Gastroesophageal sphincter (tissue), 4 donors: ENCODE results near the gene TOMM22. TPM values are rescaled to one million over a fixed set of nuclear protein-coding genes. Genes with fewer than 3 reads are reported as not detected.

Experiments used
- ATAC-seq: fragments of 150-250 bp; one replicate; pipeline ENCODE4 v1.9.1; 2016; ENCODE audit warnings: mild to moderate bottlenecking, moderate library complexity
- H3K27ac ChIP-seq, 4 donors: fragments of 200-600 bp; sonication (generic) in 3 of 4; 1 replicate in 3 of 4; 2 replicates in 1 of 4; pipeline ENCODE4 v1.5.1; 2016 to 2019
- H3K27me3 ChIP-seq: fragments of 200-600 bp; sonication (generic); one replicate; pipeline ENCODE4 v1.5.1; 2019
- H3K36me3 ChIP-seq, 2 donors: fragments of 200-600 bp; sonication (generic); one replicate each; pipeline ENCODE4 v1.5.1; 2019; ENCODE audit warnings: control low read depth in 1 of 2
- H3K4me1 ChIP-seq, 3 donors: fragments of 200-600 bp; sonication (generic); 1 replicate in 2 of 3; 2 replicates in 1 of 3; pipeline ENCODE4 v1.5.1; 2016 to 2019; ENCODE audit warnings: control low read depth in 2 of 3
- H3K4me3 ChIP-seq, 2 donors: fragments of 200-600 bp; sonication (generic); one replicate each; pipeline ENCODE4 v1.5.1; 2019; ENCODE audit warnings: mild to moderate bottlenecking in 1 of 2, moderate library complexity in 1 of 2
- H3K9me3 ChIP-seq, 3 donors: fragments of 200-600 bp; sonication (generic); one replicate each; pipeline ENCODE4 v1.5.1; 2017 to 2019; ENCODE audit warnings: control low read depth in 2 of 3
- CTCF ChIP-seq, 4 experiments: fragments of 200-600 bp in 2 of 4; fragments of 450-650 bp in 2 of 4; sonication (generic) in 1 of 4; IDR thresholded peaks; one replicate each; pipeline ENCODE4 v1.5.1; 2017 to 2019; ENCODE audit warnings: antibody characterized with exemption in 4 of 4, mild to moderate bottlenecking in 2 of 4, moderate library complexity in 2 of 4
- EP300 ChIP-seq: sonication (generic); formaldehyde crosslinking; IDR thresholded peaks from one replicate; pipeline ENCODE4 v1.6.1; 2017; ENCODE audit warnings: antibody characterized with exemption, mild to moderate bottlenecking
- POLR2A ChIP-seq, 2 donors: fragments of 450-650 bp; IDR thresholded peaks; one replicate each; pipeline ENCODE4 v1.6.1; 2017; ENCODE audit warnings: antibody characterized with exemption in 2 of 2, mild to moderate bottlenecking in 2 of 2, moderate library complexity in 1 of 2
- POLR2AphosphoS5 ChIP-seq: sonication (generic); formaldehyde crosslinking; IDR thresholded peaks from one replicate; pipeline ENCODE4 v1.6.1; 2017; ENCODE audit warnings: antibody characterized with exemption
- WGBS, 2 donors: methylation state at CpG; one replicate each; pipeline ENCODE4 v1.1.5; 2018; ENCODE audit warnings: low coverage in 1 of 2; 5-methylcytosine and 5-hydroxymethylcytosine counted together
- total RNA-seq, 4 donors: library from RNA; depleted of rRNA; stranded (reverse); fragments of >200 nt; gene quantifications; one replicate each; pipeline ENCODE4 v1.1.0, GENCODE V29; 2016

Gene TOMM22
- total RNA-seq, 4 donors from 2014 or later: 29.6 to 41.2 (median 32.2) TPM

- Histone ChIP-seq H3K4me1 (peaks cover 6 to 54% (median 14%) of the 10 kb centered on the region in 3 donors), H3K27ac (peak overlapping the region; percentile 75 to 100 (median 86))
These were observed 23.0 kb downstream of the TOMM22 start for GRCh38 chr22:38704654-38705234.

DNA sequence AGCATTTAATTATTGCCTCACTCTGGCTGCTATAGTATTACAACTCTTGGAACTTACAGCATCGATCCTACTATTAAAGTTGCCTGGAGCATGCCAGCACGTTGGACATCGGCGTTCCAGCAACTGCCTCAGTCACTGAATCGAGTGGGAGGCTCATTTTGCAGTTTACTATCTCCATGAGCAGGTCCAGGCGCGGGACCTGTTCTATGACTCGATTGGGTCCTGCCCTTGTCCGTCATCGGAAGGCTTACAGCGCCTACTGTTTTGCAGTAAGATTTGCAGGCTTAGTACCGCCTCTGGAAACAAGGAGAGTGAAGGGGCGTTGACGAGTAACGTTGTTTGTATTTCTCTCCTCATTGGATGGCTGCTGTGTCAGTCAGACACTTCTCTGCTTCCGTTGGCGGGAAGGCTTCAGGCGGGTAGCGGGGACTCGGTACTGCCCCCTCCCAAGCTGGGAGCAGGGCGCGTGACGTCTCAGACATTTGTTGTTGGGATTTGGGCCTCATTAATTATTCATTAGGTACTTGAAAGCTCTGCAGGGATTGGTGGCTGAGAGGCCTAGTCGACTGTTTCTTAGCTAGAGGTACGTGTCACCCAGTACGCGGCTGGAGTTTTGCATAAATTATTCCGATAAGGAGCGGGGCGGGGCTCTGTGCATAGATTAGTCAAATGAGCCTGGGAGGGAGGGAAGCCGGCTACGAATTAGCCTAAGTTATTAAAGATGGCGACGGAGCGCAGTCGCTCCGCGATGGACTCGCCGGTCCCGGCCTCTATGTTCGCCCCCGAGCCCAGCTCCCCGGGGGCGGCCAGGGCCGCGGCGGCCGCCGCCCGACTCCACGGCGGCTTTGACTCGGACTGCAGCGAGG, 23.7 kb downstream of the TOMM22 start, which contains the start of gene GTPBP1:
Gene GTPBP1 (plus strand): TSS at position 710 of the 866 bp plus-strand sequence. CDS start 12 bp downstream, at position 722.
- TF ChIP-seq EP300 (no peak), POLR2AphosphoS5 (peak; percentile 73), POLR2A (IDR thresholded peaks at IDR 0.05) (peak; percentile 83 to 90), CTCF (IDR thresholded peaks at IDR 0.05) (peak in 1 of 4 experiments; percentile 41)
- no peaks in the 10 kb centered on the region for H3K9me3 ChIP-seq
- H3K4me3 ChIP-seq: peak within 1 kb of the TSS; percentile 85 to 88
- H3K36me3 ChIP-seq: peaks cover 0 to 15% of the 10 kb centered on the region in 2 donors
- peaks cover 6 to 53% (median 14%) of the 10 kb centered on the region in 3 donors for H3K4me1 ChIP-seq
- peak; percentile 91 for ATAC-seq
- 0% methylated on average over 5 to 18 of the region's 55 CpGs for WGBS, 2 donors
- H3K27ac ChIP-seq: peak within 1 kb of the TSS; percentile 87 to 100 (median 99)
- H3K27me3 ChIP-seq: no peaks in the 10 kb centered on the region

More at GRCh38 chr22:38704654-38705234, 23.0 kb downstream of the TOMM22 start:
- no peak for ATAC-seq
- TF ChIP-seq POLR2AphosphoS5: no peak
- Histone ChIP-seq H3K9me3 (no peaks in the 10 kb centered on the region), H3K4me3 (peak overlapping the region; percentile 17 to 40), H3K27me3 (no peaks in the 10 kb centered on the region), H3K36me3 (peaks cover 0 to 7% of the 10 kb centered on the region in 2 donors)
- WGBS, 2 donors: 8 to 16% methylated on average over 10 of the region's 10 CpGs

- peak; percentile 5 for ATAC-seq
- Histone ChIP-seq H3K27me3 (no peaks in the 10 kb centered on the region), H3K4me1 (peaks cover 6 to 51% (median 14%) of the 10 kb centered on the region in 3 donors), H3K4me3 (peak overlapping the region; percentile 85 to 88), H3K36me3 (peaks cover 0 to 22% of the 10 kb centered on the region in 2 donors), H3K27ac (peak overlapping the region; percentile 87 to 100 (median 99)), H3K9me3 (no peaks in the 10 kb centered on the region)
- TF ChIP-seq POLR2AphosphoS5: peak; percentile 6
- TF ChIP-seq EP300: no peak
- 0 to 1% methylated on average over 9 to 12 of the region's 80 CpGs for WGBS, 2 donors
These were observed 24.5 kb downstream of the TOMM22 start for GRCh38 chr22:38706101-38706900.

- Histone ChIP-seq H3K27me3 (no peaks in the 10 kb centered on the region), H3K27ac (peak overlapping the region; percentile 87 to 100 (median 99)), H3K4me3 (peak overlapping the region; percentile 85 to 88), H3K4me1 (peaks cover 6 to 48% (median 14%) of the 10 kb centered on the region in 3 donors), H3K36me3 (peaks cover 0 to 22% of the 10 kb centered on the region in 2 donors), H3K9me3 (no peaks in the 10 kb centered on the region)
- no peak for TF ChIP-seq POLR2A (IDR thresholded peaks at IDR 0.05)
- peak; percentile 3 for TF ChIP-seq POLR2AphosphoS5
- ATAC-seq: no peak
- 0% methylated on average over 4 of the region's 4 CpGs for WGBS, 2 donors
These were observed 25.1 kb downstream of the TOMM22 start for GRCh38 chr22:38706901-38707195.

GRCh38 chr22:38707346-38707745, 25.6 kb downstream of the TOMM22 start:
- Histone ChIP-seq H3K9me3 (no peaks in the 10 kb centered on the region), H3K27ac (peak overlapping the region in 3 of 4 donors; percentile 98 to 100 (median 100)), H3K27me3 (no peaks in the 10 kb centered on the region), H3K4me1 (peaks cover 6 to 53% (median 14%) of the 10 kb centered on the region in 3 donors), H3K36me3 (peaks cover 0 to 27% of the 10 kb centered on the region in 2 donors), H3K4me3 (peak overlapping the region; percentile 85 to 88)
- 62% methylated on average over 1 of the region's 2 CpGs; no CpG with 5 or more reads in 1 of the 2 donors for whole genome bisulfite sequencing, 2 donors
- ATAC-seq: no peak
- TF ChIP-seq EP300: no peak
- no peak for TF ChIP-seq POLR2A (IDR thresholded peaks at IDR 0.05)
- TF ChIP-seq POLR2AphosphoS5: no peak
- TF ChIP-seq CTCF (IDR thresholded peaks at IDR 0.05): no peak

DNA sequence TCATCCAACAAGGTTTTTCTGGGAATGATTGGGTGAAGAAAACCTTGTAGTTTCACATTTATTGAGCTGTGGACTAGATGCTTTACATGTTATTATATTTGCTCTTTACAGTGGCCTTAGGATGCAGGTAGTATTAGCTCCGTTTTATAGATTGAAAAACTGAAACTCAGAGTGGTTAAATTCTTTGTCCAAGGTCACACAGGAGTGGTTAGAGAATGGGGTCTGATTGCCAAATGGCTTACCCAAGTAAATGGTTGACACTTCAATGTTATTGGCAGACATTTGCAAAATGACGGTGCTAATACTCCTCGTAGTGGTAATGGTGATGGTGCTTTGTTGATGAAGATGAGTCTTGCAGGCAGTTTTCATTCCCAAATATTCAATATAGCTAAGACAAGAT, 26.2 kb downstream of the TOMM22 start:
- WGBS, 2 donors: 79 to 83% methylated on average over 3 of the region's 3 CpGs
- Histone ChIP-seq H3K27me3 (no peaks in the 10 kb centered on the region), H3K36me3 (peaks cover 0 to 28% of the 10 kb centered on the region in 2 donors), H3K9me3 (no peaks in the 10 kb centered on the region), H3K4me3 (no peak overlapping the region), H3K27ac (no peak overlapping the region), H3K4me1 (peaks cover 6 to 59% (median 14%) of the 10 kb centered on the region in 3 donors)
- no peak for TF ChIP-seq POLR2AphosphoS5
- TF ChIP-seq EP300: no peak
- no peak for TF ChIP-seq CTCF (IDR thresholded peaks at IDR 0.05)
- TF ChIP-seq POLR2A (IDR thresholded peaks at IDR 0.05): no peak
- no peak for ATAC-seq
